ENCODE measurements around the gene DAB1. TPM values are rescaled to one million over a fixed set of nuclear protein-coding genes. Genes with fewer than 3 reads are reported as not detected.

DAB1 gene
- total RNA-seq, 5 donors from 2014 or later (not counting 1 experiment from before 2014, with no cell fraction given) = 0.82 to 3.7 (median 1.5) TPM

DNA sequence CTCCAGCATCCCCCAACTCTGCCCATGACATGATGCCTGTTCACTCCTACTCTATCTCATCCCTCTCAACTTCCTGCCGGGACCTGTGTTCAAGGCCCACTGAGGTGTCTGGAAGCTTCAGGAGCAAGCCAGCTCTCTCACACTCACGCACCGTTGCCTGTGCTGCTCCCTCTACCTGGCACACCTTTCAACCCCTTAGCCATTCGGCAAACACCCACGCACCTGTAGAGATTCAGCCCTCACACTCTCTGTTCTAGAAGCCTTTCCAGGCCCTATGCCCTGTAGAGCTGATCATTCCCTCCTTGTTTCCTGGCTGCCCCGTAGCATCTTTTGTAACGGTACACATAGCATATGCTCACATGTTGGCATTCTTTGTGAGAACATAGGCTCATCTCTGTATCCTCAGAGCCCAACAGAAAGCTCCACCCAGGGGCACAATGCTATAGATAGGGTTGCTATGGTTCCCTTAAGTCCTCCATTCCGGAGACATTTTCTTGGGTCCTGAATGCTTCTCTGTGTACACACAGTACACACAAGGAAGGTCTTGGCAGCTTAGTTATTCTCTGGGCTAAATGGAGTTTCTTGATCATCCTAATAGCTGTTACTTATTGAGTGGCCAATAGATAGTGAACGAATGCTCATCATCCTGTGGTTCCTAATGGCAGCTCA, 459.4 kb downstream of the DAB1 start:
- ChIA-PET POLR2A (no interaction called here), CTCF (no interaction called here)
- H3K4me3 Mint-ChIP-seq = no peak overlapping the region
- no peaks in the 10 kb centered on the region for H3K9me3 ChIP-seq
- no peaks in the 10 kb centered on the region for H3K4me1 Mint-ChIP-seq
- DNase-seq = no peak
- H3K36me3 Mint-ChIP-seq = no peaks in the 10 kb centered on the region
- H3K4me1 ChIP-seq (ENCODE audit: control insufficient read depth in 1 of 2, extremely low read depth in 1 of 2, insufficient read depth in 2 of 2, low read length in 2 of 2) = no peaks in the 10 kb centered on the region
- H3K27me3 Mint-ChIP-seq = peaks cover 3% of the 10 kb centered on the region in 2 donors
- H3K36me3 ChIP-seq (ENCODE audit: control insufficient read depth in 2 of 2, extremely low read depth in 1 of 2, insufficient read depth in 1 of 2, low read length in 1 of 2) = no peaks in the 10 kb centered on the region
- H3K4me3 ChIP-seq (ENCODE audit: control insufficient read depth in 1 of 2, extremely low read depth in 1 of 2, low read length in 1 of 2) = no peak overlapping the region
- WGBS (ENCODE audit: insufficient coverage) = 96% methylated on average over 5 of the region's 9 CpGs
- no peak overlapping the region for H3K27ac Mint-ChIP-seq
- ATAC-seq (replicated peaks in 1 of 4) = no peak
- H3K9me3 Mint-ChIP-seq = peaks cover 0 to under 1% (median 0%) of the 10 kb centered on the region in 3 donors
- no peak overlapping the region for H3K27ac ChIP-seq (ENCODE audit: low read length)
- H3K27me3 ChIP-seq (replicated peaks in 1 of 2; ENCODE audit: control insufficient read depth in 2 of 2, extremely low read depth in 1 of 2, insufficient read depth in 2 of 2, low read length in 1 of 2) = peaks cover 0 to 5% of the 10 kb centered on the region in 2 experiments

- H3K27me3 Mint-ChIP-seq = peaks cover 3 to 7% of the 10 kb centered on the region in 2 donors
- peaks cover 0 to 5% (median 0%) of the 10 kb centered on the region in 3 donors for H3K9me3 Mint-ChIP-seq
- peaks cover 0 to 2% of the 10 kb centered on the region in 2 experiments for H3K27me3 ChIP-seq (replicated peaks in 1 of 2; ENCODE audit: control insufficient read depth in 2 of 2, extremely low read depth in 1 of 2, insufficient read depth in 2 of 2, low read length in 1 of 2)
- ATAC-seq (replicated peaks in 1 of 4) = no peak
- H3K36me3 Mint-ChIP-seq = no peaks in the 10 kb centered on the region
- no peaks in the 10 kb centered on the region for H3K36me3 ChIP-seq (ENCODE audit: control insufficient read depth in 2 of 2, extremely low read depth in 1 of 2, insufficient read depth in 1 of 2, low read length in 1 of 2)
- no peak overlapping the region for H3K4me3 Mint-ChIP-seq
- no peaks in the 10 kb centered on the region for H3K4me1 ChIP-seq (ENCODE audit: control insufficient read depth in 1 of 2, extremely low read depth in 1 of 2, insufficient read depth in 2 of 2, low read length in 2 of 2)
- CTCF ChIA-PET = no interaction called here
- no peaks in the 10 kb centered on the region for H3K4me1 Mint-ChIP-seq
- POLR2A ChIA-PET = interaction anchor here in 1 of 2 donors (0.8 kb wide), 1 partner anchor 12 kb away, joined by 7 read pairs; no protein-coding TSS in a partner anchor
- H3K27ac ChIP-seq (ENCODE audit: low read length) = no peak overlapping the region
- H3K27ac Mint-ChIP-seq = no peak overlapping the region
- no peak overlapping the region for H3K4me3 ChIP-seq (ENCODE audit: control insufficient read depth in 1 of 2, extremely low read depth in 1 of 2, low read length in 1 of 2)
- no peak for DNase-seq
- H3K9me3 ChIP-seq = no peaks in the 10 kb centered on the region
- 60% methylated on average over 1 of the region's 4 CpGs for WGBS (ENCODE audit: insufficient coverage)
These were observed 460.2 kb downstream of the DAB1 start for GRCh38 chr1:56963667-56964066.

DNA sequence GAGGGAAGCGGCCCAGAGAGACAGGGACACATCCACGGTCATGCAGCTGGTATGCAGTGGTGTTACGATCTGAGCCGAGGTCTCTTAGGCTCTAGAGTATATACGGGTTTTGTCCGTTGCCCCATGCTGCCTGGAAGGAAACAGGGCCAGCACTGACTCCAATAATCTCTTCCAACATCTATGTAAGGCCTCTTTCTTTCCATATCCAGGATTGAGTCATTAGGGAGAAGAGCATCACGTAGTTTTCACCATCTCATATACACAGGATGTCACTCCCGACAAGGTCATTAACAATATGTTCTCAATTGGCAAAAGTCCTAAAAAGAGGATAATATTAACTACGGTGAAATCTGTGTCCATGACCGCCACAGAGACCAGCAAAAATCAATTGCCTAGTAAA, 462.4 kb downstream of the DAB1 start:
- DNase-seq (no peak), ATAC-seq (replicated peaks in 1 of 4) (no peak)
- peaks cover 0 to 4% of the 10 kb centered on the region in 2 experiments for H3K27me3 ChIP-seq (replicated peaks in 1 of 2; ENCODE audit: control insufficient read depth in 2 of 2, extremely low read depth in 1 of 2, insufficient read depth in 2 of 2, low read length in 1 of 2)
- H3K4me1 Mint-ChIP-seq = no peaks in the 10 kb centered on the region
- CTCF ChIA-PET = no interaction called here
- peaks cover 0 to 5% (median 0%) of the 10 kb centered on the region in 3 donors for H3K9me3 Mint-ChIP-seq
- WGBS (ENCODE audit: insufficient coverage) = 79% methylated on average over 4 of the region's 10 CpGs
- no peaks in the 10 kb centered on the region for H3K36me3 ChIP-seq (ENCODE audit: control insufficient read depth in 2 of 2, extremely low read depth in 1 of 2, insufficient read depth in 1 of 2, low read length in 1 of 2)
- H3K4me1 ChIP-seq (ENCODE audit: control insufficient read depth in 1 of 2, extremely low read depth in 1 of 2, insufficient read depth in 2 of 2, low read length in 2 of 2) = no peaks in the 10 kb centered on the region
- H3K4me3 Mint-ChIP-seq = no peak overlapping the region
- no peaks in the 10 kb centered on the region for H3K9me3 ChIP-seq
- POLR2A ChIA-PET = no interaction called here
- H3K27ac Mint-ChIP-seq = no peak overlapping the region
- peaks cover 3 to 13% of the 10 kb centered on the region in 2 donors for H3K27me3 Mint-ChIP-seq
- no peak overlapping the region for H3K4me3 ChIP-seq (ENCODE audit: control insufficient read depth in 1 of 2, extremely low read depth in 1 of 2, low read length in 1 of 2)
- H3K36me3 Mint-ChIP-seq = no peaks in the 10 kb centered on the region
- H3K27ac ChIP-seq (ENCODE audit: low read length) = no peak overlapping the region

DNA sequence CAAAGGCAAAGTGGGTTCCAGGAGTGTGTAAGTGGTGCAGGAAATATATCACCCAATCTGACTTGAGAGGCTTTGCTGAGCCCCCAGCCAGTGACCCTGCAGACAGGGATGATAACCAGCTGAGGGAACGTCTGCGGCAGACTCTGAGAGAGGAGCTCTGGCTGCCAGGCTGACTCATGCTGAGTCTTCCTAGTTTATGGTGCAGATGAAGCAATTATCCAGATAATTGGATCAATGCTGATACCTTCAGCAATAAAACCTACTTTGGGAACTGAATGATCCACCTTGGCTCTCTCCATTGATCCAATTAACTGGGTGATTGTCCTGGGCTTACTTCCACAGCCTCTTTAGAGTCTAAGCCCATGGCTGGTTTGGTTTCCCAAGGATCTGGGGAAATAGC, 465.3 kb downstream of the DAB1 start:
- CTCF ChIA-PET = no interaction called here
- POLR2A ChIA-PET = no interaction called here
- Mint-ChIP-seq H3K4me1 (no peaks in the 10 kb centered on the region), H3K27me3 (peaks cover 0 to 10% of the 10 kb centered on the region in 2 donors), H3K9me3 (peaks cover 0 to 5% (median 0%) of the 10 kb centered on the region in 3 donors), H3K4me3 (no peak overlapping the region), H3K27ac (no peak overlapping the region), H3K36me3 (no peaks in the 10 kb centered on the region)
- DNase-seq = no peak
- no peaks in the 10 kb centered on the region for H3K36me3 ChIP-seq (ENCODE audit: control insufficient read depth in 2 of 2, extremely low read depth in 1 of 2, insufficient read depth in 1 of 2, low read length in 1 of 2)
- no peaks in the 10 kb centered on the region for H3K4me1 ChIP-seq (ENCODE audit: control insufficient read depth in 1 of 2, extremely low read depth in 1 of 2, insufficient read depth in 2 of 2, low read length in 2 of 2)
- no peak overlapping the region for H3K27ac ChIP-seq (ENCODE audit: low read length)
- no CpG with 5 or more reads among the region's 2 CpGs for WGBS (ENCODE audit: insufficient coverage)
- H3K4me3 ChIP-seq (ENCODE audit: control insufficient read depth in 1 of 2, extremely low read depth in 1 of 2, low read length in 1 of 2) = no peak overlapping the region
- peaks cover 0 to 6% of the 10 kb centered on the region in 2 experiments for H3K27me3 ChIP-seq (replicated peaks in 1 of 2; ENCODE audit: control insufficient read depth in 2 of 2, extremely low read depth in 1 of 2, insufficient read depth in 2 of 2, low read length in 1 of 2)
- no peak for ATAC-seq (replicated peaks in 1 of 4)
- no peaks in the 10 kb centered on the region for H3K9me3 ChIP-seq

GRCh38 chr1:56957931-56958330, 465.9 kb downstream of the DAB1 start:
- Mint-ChIP-seq H3K4me3 (no peak overlapping the region), H3K4me1 (no peaks in the 10 kb centered on the region), H3K9me3 (peaks cover 0 to 5% (median 0%) of the 10 kb centered on the region in 3 donors), H3K27ac (no peak overlapping the region), H3K27me3 (peaks cover 0 to 10% of the 10 kb centered on the region in 2 donors), H3K36me3 (no peaks in the 10 kb centered on the region)
- CTCF ChIA-PET = no interaction called here
- ATAC-seq (replicated peaks in 1 of 4) (no peak), DNase-seq (no peak)
- Histone ChIP-seq H3K27ac (ENCODE audit: low read length) (no peak overlapping the region), H3K27me3 (replicated peaks in 1 of 2; ENCODE audit: control insufficient read depth in 2 of 2, extremely low read depth in 1 of 2, insufficient read depth in 2 of 2, low read length in 1 of 2) (peaks cover 0 to 6% of the 10 kb centered on the region in 2 experiments), H3K4me3 (ENCODE audit: control insufficient read depth in 1 of 2, extremely low read depth in 1 of 2, low read length in 1 of 2) (no peak overlapping the region), H3K4me1 (ENCODE audit: control insufficient read depth in 1 of 2, extremely low read depth in 1 of 2, insufficient read depth in 2 of 2, low read length in 2 of 2) (no peaks in the 10 kb centered on the region), H3K36me3 (ENCODE audit: control insufficient read depth in 2 of 2, extremely low read depth in 1 of 2, insufficient read depth in 1 of 2, low read length in 1 of 2) (no peaks in the 10 kb centered on the region), H3K9me3 (no peaks in the 10 kb centered on the region)
- 75% methylated on average over 1 of the region's 3 CpGs for WGBS (ENCODE audit: insufficient coverage)
- POLR2A ChIA-PET = no interaction called here

DNA sequence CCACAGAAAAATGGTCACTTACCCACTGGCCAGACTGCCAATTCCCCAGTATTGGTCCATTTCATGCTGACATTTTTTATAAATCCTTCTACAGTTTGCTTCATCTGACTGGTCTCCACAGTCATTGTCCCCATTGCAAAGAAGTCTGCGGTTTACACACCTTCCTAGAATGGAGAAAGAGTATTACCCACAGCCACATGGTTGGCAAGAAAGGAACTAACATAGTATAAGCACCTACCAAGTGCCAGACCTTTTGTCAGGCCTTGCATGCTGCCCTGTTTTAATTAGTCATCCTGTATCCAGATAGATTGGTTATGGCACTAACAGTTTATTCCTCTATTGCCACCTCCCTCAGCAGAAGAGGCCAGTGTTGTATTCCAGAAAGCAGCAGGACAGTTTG, 469.2 kb downstream of the DAB1 start:
- ChIA-PET CTCF (no interaction called here), POLR2A (no interaction called here)
- Mint-ChIP-seq H3K27ac (no peak overlapping the region), H3K4me1 (no peaks in the 10 kb centered on the region), H3K36me3 (no peaks in the 10 kb centered on the region), H3K9me3 (peaks cover 0 to 5% (median 0%) of the 10 kb centered on the region in 3 donors), H3K27me3 (peaks cover 0 to 10% of the 10 kb centered on the region in 2 donors), H3K4me3 (no peak overlapping the region)
- WGBS (ENCODE audit: insufficient coverage) = no CpG with 5 or more reads among the region's 1 CpG
- no peaks in the 10 kb centered on the region for H3K4me1 ChIP-seq (ENCODE audit: control insufficient read depth in 1 of 2, extremely low read depth in 1 of 2, insufficient read depth in 2 of 2, low read length in 2 of 2)
- ATAC-seq (replicated peaks in 1 of 4) (no peak), DNase-seq (no peak)
- peaks cover 0 to 4% of the 10 kb centered on the region in 2 experiments for H3K27me3 ChIP-seq (replicated peaks in 1 of 2; ENCODE audit: control insufficient read depth in 2 of 2, extremely low read depth in 1 of 2, insufficient read depth in 2 of 2, low read length in 1 of 2)
- no peak overlapping the region for H3K4me3 ChIP-seq (ENCODE audit: control insufficient read depth in 1 of 2, extremely low read depth in 1 of 2, low read length in 1 of 2)
- no peak overlapping the region for H3K27ac ChIP-seq (ENCODE audit: low read length)
- H3K36me3 ChIP-seq (ENCODE audit: control insufficient read depth in 2 of 2, extremely low read depth in 1 of 2, insufficient read depth in 1 of 2, low read length in 1 of 2) = no peaks in the 10 kb centered on the region
- no peaks in the 10 kb centered on the region for H3K9me3 ChIP-seq

All from T-cell (primary cell).